Measurements from ENCODE around the gene PPP1R9B. TPM values are rescaled to one million over a fixed set of nuclear protein-coding genes. Genes with fewer than 3 reads are reported as not detected.

The PPP1R9B gene
- total RNA-seq, 1 experiment from 2014 or later = 23.0 TPM

DNA sequence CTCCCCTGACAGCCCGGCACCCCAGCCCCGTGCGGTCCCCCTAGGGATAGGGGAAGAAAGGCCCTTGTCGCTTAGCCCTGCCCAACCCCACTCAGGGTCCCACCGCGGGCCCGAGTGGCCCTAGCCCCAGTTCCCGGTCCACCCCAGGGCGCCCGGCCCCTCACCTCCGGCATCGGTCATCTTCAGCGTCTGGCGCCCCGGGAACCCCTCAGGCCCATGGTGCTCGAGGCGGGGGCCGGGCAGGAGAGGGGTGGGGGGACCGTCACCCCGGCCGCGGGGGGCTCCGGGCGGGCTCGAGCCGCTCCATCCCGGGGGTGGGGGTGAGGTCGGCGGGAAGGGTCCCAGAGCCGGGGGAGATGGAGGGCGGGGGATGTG is 21.1 kb downstream of the PPP1R9B start:
- no peaks in the 10 kb centered on the region for H3K79me1 ChIP-seq (ENCODE audit: insufficient read depth, low read depth, low read length, poor library complexity, severe bottlenecking)
- H3T11ph ChIP-seq (ENCODE audit: low read length) = no peak overlapping the region
- no peaks in the 10 kb centered on the region; the same call in 1 of the 2 replicates for H3K27me3 ChIP-seq (ENCODE audit: insufficient read depth, low read length)
- H3K79me2 ChIP-seq (ENCODE audit: insufficient read depth, low read length) = no peaks in the 10 kb centered on the region
- Mint-ChIP-seq H3K36me3 (ENCODE audit: insufficient read depth in 1 of 3, low read depth in 3 of 3) (no peaks in the 10 kb centered on the region; a peak in 1 of 7 replicates), H3K9me3 (no peaks in the 10 kb centered on the region; a peak in 1 of 5 replicates), H3K4me1 (peaks cover 33 to 59% of the 10 kb centered on the region in 2 experiments), H3K27me3 (ENCODE audit: low read depth) (peaks cover 42% of the 10 kb centered on the region), H3K27ac (no peak overlapping the region), H3K4me3 (peak overlapping the region; percentile 83 to 93)
- no peak overlapping the region for H4K91ac ChIP-seq (ENCODE audit: insufficient read length, low read depth, low read length)
- H2AK5ac ChIP-seq (ENCODE audit: insufficient read length, low read length) = no peak overlapping the region
- WGBS (ENCODE audit: extremely low coverage, insufficient read length, low lambda C conversion rate) = no CpG with 5 or more reads among the region's 31 CpGs
- H2BK20ac ChIP-seq (ENCODE audit: low read depth, low read length, poor library complexity, severe bottlenecking) = no peak overlapping the region
- H4K8ac ChIP-seq (replicated peaks; ENCODE audit: insufficient read length, low read depth, low read length) = no peak overlapping the region
- H3K4ac ChIP-seq (ENCODE audit: low read depth, low read length) = no peak overlapping the region
- H2BK12ac ChIP-seq (ENCODE audit: insufficient read length, low read depth, low read length) = no peak overlapping the region
- no peak overlapping the region for H3K27ac ChIP-seq (ENCODE audit: insufficient read length, low read depth, low read length)
- peaks cover 5% of the 10 kb centered on the region; the same call in 1 of the 2 replicates for H3K4me1 ChIP-seq (ENCODE audit: insufficient read depth, low read length)
- H2BK15ac ChIP-seq (ENCODE audit: low read depth, low read length) = no peak overlapping the region
- no peaks in the 10 kb centered on the region for H4K20me1 ChIP-seq (ENCODE audit: control insufficient read depth, insufficient read depth, insufficient read length)
- no peak overlapping the region for H3K14ac ChIP-seq (ENCODE audit: insufficient read depth, low read length)
- no peak overlapping the region for H3K9ac ChIP-seq (ENCODE audit: extremely low read depth, insufficient read length, low read length)
- no peak overlapping the region for H4K5ac ChIP-seq (ENCODE audit: insufficient read length, low read depth, low read length)
- H3K23me2 ChIP-seq (ENCODE audit: insufficient read length, low read depth, low read length, poor library complexity, severe bottlenecking) = peaks cover 12% of the 10 kb centered on the region
- H3K18ac ChIP-seq (ENCODE audit: insufficient read length, low read depth, low read length) = no peak overlapping the region
- no peak overlapping the region for H3K56ac ChIP-seq (ENCODE audit: insufficient read length, low read depth, low read length)
- H3K23ac ChIP-seq (ENCODE audit: insufficient read length, low read depth, low read length) = no peak overlapping the region
- H2BK5ac ChIP-seq (ENCODE audit: insufficient read length, low read length) = no peak overlapping the region
- no peak overlapping the region for H2BK120ac ChIP-seq (ENCODE audit: low read depth, low read length, poor library complexity, severe bottlenecking)
- H3K4me2 ChIP-seq (ENCODE audit: insufficient read depth, insufficient read length, low read length) = peak overlapping the region; percentile 82
- no peak overlapping the region for H2AFZ ChIP-seq (ENCODE audit: low read length)
- TF ChIP-seq, protein P1, sequence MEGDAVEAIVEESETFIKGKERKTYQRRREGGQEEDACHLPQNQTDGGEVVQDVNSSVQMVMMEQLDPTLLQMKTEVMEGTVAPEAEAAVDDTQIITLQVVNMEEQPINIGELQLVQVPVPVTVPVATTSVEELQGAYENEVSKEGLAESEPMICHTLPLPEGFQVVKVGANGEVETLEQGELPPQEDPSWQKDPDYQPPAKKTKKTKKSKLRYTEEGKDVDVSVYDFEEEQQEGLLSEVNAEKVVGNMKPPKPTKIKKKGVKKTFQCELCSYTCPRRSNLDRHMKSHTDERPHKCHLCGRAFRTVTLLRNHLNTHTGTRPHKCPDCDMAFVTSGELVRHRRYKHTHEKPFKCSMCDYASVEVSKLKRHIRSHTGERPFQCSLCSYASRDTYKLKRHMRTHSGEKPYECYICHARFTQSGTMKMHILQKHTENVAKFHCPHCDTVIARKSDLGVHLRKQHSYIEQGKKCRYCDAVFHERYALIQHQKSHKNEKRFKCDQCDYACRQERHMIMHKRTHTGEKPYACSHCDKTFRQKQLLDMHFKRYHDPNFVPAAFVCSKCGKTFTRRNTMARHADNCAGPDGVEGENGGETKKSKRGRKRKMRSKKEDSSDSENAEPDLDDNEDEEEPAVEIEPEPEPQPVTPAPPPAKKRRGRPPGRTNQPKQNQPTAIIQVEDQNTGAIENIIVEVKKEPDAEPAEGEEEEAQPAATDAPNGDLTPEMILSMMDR (conservative IDR thresholded peaks at IDR 0.05) = no peak
- no peaks in the 10 kb centered on the region for H3K9me3 ChIP-seq (ENCODE audit: control insufficient read depth, low read depth, low read length)
- DNase-seq = no peak
